ENCODE measurements around the gene DPF3.

DPF3 gene

GRCh38 chr14:72882047-72882446 lies 11.9 kb downstream of the DPF3 start:
- no peak for TF ChIP-seq CTCF (IDR thresholded peaks at IDR 0.05; ENCODE audit: borderline replicate concordance, insufficient read depth, low read depth, low read length)
- H3K4me3 ChIP-seq (ENCODE audit: low read depth, low read length): no peak overlapping the region

DNA sequence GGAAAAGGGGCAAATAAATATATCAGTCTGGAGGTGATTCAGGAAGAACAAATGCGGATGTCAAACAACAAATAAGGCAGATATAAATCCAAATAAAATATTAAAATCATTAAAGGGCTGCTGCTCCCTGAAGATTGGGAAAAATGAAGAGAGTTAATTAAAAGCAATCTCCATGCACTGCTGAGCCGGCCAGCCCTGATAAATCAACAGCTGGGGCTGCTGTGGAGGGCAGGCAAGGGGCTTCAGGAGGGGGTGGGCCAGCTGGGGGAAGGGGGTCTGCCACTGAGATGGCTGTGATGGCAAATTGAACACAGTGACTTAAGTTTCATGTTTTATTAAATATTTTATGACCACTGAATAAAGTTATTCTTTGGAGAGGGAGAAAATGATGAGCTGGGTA lies 12.4 kb downstream of the DPF3 start:
- no peak for TF ChIP-seq CTCF (IDR thresholded peaks at IDR 0.05; ENCODE audit: borderline replicate concordance, insufficient read depth, low read depth, low read length)
- H3K4me3 ChIP-seq (ENCODE audit: low read depth, low read length): no peak overlapping the region

DNA sequence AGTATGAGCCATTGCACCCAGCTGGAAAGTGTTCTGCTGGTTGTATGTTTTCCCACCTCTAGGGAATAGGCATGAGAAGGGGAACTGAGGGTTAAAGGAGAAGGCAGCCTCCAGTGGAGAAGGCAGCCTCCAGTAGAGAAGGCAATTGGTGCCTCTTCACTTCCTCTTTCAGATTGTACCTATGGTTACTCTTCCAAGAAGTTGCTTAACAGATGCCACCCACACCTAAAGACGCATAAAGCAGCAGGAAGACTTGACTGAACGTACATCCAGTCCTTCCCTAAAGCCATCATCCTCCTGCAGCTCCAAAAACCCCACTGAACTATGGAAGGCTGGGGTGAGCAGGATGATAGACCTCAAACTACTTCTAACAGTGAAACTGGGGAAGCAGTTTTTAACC lies 13.1 kb downstream of the DPF3 start:
- TF ChIP-seq CTCF (IDR thresholded peaks at IDR 0.05; ENCODE audit: borderline replicate concordance, insufficient read depth, low read depth, low read length): no peak
- no peak overlapping the region for H3K4me3 ChIP-seq (ENCODE audit: low read depth, low read length)

GRCh38 chr14:72880164-72880563 lies 13.7 kb downstream of the DPF3 start:
- TF ChIP-seq CTCF (IDR thresholded peaks at IDR 0.05; ENCODE audit: borderline replicate concordance, insufficient read depth, low read depth, low read length): no peak
- H3K4me3 ChIP-seq (ENCODE audit: low read depth, low read length): no peak overlapping the region

DNA sequence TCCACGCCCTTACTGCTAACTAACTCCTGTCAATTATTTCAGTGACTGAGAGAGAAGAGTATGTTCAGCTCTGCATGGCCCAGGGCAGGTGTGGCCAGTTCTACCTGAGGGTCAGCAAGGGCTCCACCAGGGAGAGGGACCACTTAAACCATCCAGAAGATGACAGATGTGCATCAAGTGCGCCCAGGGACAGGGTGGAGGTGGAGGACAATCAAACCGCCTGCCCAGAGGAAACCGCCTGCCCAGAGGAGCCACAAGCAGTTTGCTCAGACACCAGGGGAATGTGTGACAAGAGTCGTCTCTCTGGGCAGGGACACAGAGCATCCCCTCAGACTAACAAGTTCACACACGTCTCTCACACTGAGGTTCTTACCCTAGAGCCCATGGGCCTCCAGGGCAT lies 14.5 kb downstream of the DPF3 start:
- TF ChIP-seq CTCF (IDR thresholded peaks at IDR 0.05; ENCODE audit: borderline replicate concordance, insufficient read depth, low read depth, low read length): no peak
- no peak overlapping the region for H3K4me3 ChIP-seq (ENCODE audit: low read depth, low read length)

GRCh38 chr14:72878746-72879145 lies 15.2 kb downstream of the DPF3 start:
- H3K4me3 ChIP-seq (ENCODE audit: low read depth, low read length): no peak overlapping the region
- TF ChIP-seq CTCF (IDR thresholded peaks at IDR 0.05; ENCODE audit: borderline replicate concordance, insufficient read depth, low read depth, low read length): no peak

GRCh38 chr14:72876710-72877063 lies 17.2 kb downstream of the DPF3 start:
- no peak for TF ChIP-seq CTCF (IDR thresholded peaks at IDR 0.05; ENCODE audit: borderline replicate concordance, insufficient read depth, low read depth, low read length)

More at GRCh38 chr14:72876710-72877063, 17.2 kb downstream of the DPF3 start:
- H3K4me3 ChIP-seq (ENCODE audit: low read depth, low read length): no peak overlapping the region
